Uterus (tissue), 4 donors: ENCODE results near the gene HMCN1. TPM values are rescaled to one million over a fixed set of nuclear protein-coding genes. Genes with fewer than 3 reads are reported as not detected.

ENCODE experiments used
- DNase-seq, 2 donors: peaks; one replicate each; pipeline ENCODE4 v3.0.0-alpha.2; 2019 to 2020
- H3K27ac ChIP-seq, 2 donors: fragments of 200-600 bp; sonication (generic); 1 replicate in 1 of 2; 2 replicates in 1 of 2; pipeline ENCODE4 v1.5.1; 2016 to 2018
- H3K27me3 ChIP-seq, 2 donors: fragments of 200-600 bp; sonication (generic); one replicate each; pipeline ENCODE4 v1.5.1; 2018 to 2019; ENCODE audit warnings: control low read depth in 1 of 2
- H3K36me3 ChIP-seq, 2 donors: fragments of 200-600 bp; sonication (generic); one replicate each; pipeline ENCODE4 v1.5.1; 2019; ENCODE audit warnings: control low read depth in 1 of 2
- H3K4me1 ChIP-seq, 2 donors: fragments of 200-600 bp; sonication (generic); one replicate each; pipeline ENCODE4 v1.5.1; 2018 to 2019; ENCODE audit warnings: control low read depth in 1 of 2
- H3K4me3 ChIP-seq, 2 donors: fragments of 200-600 bp; sonication (generic); 1 replicate in 1 of 2; 2 replicates in 1 of 2; pipeline ENCODE4 v1.5.1; 2018 to 2019; ENCODE audit warnings: mild to moderate bottlenecking in 1 of 2
- H3K9me3 ChIP-seq, 2 donors: fragments of 200-600 bp; sonication (generic); one replicate each; pipeline ENCODE4 v1.5.1; 2019; ENCODE audit warnings: control low read depth in 1 of 2
- POLR2A ChIP-seq, 2 donors: fragments of 450-650 bp; IDR thresholded peaks; one replicate each; pipeline ENCODE4 v1.6.1; 2016; ENCODE audit warnings: antibody characterized with exemption in 2 of 2, mild to moderate bottlenecking in 1 of 2, moderate library complexity in 1 of 2
- intact Hi-C: fragments of 100-400 bp; cut with DNase I; formaldehyde crosslinking; loops from one replicate; pipeline ENCODE4 v1.15.1; 2023; ENCODE audit warnings: low total_unique reads
- total RNA-seq, 4 donors: library from RNA; depleted of rRNA in 3 of 4; stranded (reverse); fragments of >200 nt in 3 of 4; gene quantifications; one replicate each; pipeline versions ENCODE4 v1.1.0 to v1.2.4, GENCODE V29; 2014 to 2023
- TF ChIP-seq, protein P1 (sequence below), 4 experiments: fragments of 200-600 bp in 2 of 4; fragments of 450-650 bp in 2 of 4; sonication (generic) in 2 of 4; IDR thresholded peaks; one replicate each; pipeline ENCODE4 v1.5.1; 2016 to 2019; ENCODE audit warnings: antibody characterized with exemption in 4 of 4, mild to moderate bottlenecking in 2 of 4, moderate library complexity in 1 of 4
- donor health status: DM: yes; HTN: yes; CAD: no.

HMCN1 gene
- total RNA-seq, 4 donors from 2014 or later: 0.59 to 92.9 (median 5.1) TPM

DNA sequence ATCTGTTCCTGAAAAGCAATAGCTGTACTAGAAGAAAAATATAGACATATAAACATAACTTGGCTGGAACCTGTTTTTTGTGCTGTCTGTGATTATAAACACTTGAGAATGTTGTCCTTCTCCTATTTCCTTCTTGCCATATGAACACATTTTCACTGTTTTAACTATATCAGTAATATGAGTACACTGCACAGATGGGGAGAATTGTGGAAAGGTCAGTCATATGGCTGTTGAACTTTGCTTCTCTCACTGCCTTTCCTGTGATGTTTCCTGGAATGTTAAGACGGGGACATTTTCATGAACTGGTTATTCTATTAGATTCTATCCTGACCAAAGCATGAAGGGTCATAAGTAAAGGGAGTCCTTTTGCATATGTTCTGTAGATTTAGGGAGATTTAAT lies 24.9 kb downstream of the HMCN1 start:
- TF ChIP-seq, protein P1, sequence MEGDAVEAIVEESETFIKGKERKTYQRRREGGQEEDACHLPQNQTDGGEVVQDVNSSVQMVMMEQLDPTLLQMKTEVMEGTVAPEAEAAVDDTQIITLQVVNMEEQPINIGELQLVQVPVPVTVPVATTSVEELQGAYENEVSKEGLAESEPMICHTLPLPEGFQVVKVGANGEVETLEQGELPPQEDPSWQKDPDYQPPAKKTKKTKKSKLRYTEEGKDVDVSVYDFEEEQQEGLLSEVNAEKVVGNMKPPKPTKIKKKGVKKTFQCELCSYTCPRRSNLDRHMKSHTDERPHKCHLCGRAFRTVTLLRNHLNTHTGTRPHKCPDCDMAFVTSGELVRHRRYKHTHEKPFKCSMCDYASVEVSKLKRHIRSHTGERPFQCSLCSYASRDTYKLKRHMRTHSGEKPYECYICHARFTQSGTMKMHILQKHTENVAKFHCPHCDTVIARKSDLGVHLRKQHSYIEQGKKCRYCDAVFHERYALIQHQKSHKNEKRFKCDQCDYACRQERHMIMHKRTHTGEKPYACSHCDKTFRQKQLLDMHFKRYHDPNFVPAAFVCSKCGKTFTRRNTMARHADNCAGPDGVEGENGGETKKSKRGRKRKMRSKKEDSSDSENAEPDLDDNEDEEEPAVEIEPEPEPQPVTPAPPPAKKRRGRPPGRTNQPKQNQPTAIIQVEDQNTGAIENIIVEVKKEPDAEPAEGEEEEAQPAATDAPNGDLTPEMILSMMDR (IDR thresholded peaks at IDR 0.05): no peak
- TF ChIP-seq POLR2A (IDR thresholded peaks at IDR 0.05): no peak
- intact Hi-C loops: no loop called here
- H3K36me3 ChIP-seq: no peaks in the 10 kb centered on the region

DNA sequence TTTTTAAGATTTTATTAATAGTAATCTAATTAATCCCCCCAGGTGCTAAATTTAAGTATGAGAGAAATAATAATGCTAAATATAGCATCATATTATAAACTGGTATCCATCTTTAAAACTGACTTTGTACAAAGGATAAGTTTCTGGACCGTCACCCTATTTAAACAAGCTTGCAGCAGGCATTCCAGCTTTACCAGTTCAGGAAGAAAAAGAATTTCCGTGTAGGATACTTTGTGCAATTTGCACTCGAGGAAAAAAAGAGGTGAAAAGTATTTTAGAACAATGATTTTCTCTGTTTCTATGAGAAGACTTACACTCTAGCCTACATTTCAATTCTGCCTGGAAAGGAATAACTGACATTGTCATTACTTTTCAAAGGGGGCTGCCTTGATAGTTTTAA lies 27.6 kb downstream of the HMCN1 start:
- no peaks in the 10 kb centered on the region for H3K4me1 ChIP-seq

More for the DNA sequence above, 24.9 kb downstream of the HMCN1 start:
- no peak overlapping the region for H3K4me3 ChIP-seq
- no peaks in the 10 kb centered on the region for H3K27me3 ChIP-seq
- H3K9me3 ChIP-seq: no peaks in the 10 kb centered on the region
- H3K4me1 ChIP-seq: no peaks in the 10 kb centered on the region
- H3K27ac ChIP-seq: no peak overlapping the region
- no peak for DNase-seq

GRCh38 chr1:185767508-185768120 lies 33.4 kb downstream of the HMCN1 start:
- H3K9me3 ChIP-seq: no peaks in the 10 kb centered on the region
- no peaks in the 10 kb centered on the region for H3K36me3 ChIP-seq
- H3K4me3 ChIP-seq: no peak overlapping the region
- DNase-seq: no peak
- H3K27ac ChIP-seq: no peak overlapping the region
- intact Hi-C loops: no loop called here
- no peak for TF ChIP-seq POLR2A (IDR thresholded peaks at IDR 0.05)
- TF ChIP-seq, protein P1 (IDR thresholded peaks at IDR 0.05): no peak
- H3K27me3 ChIP-seq: no peaks in the 10 kb centered on the region
- H3K4me1 ChIP-seq: no peaks in the 10 kb centered on the region

More for the DNA sequence above, 27.6 kb downstream of the HMCN1 start:
- Histone ChIP-seq H3K9me3 (no peaks in the 10 kb centered on the region), H3K36me3 (no peaks in the 10 kb centered on the region), H3K27me3 (no peaks in the 10 kb centered on the region), H3K4me3 (no peak overlapping the region), H3K27ac (no peak overlapping the region)
- TF ChIP-seq, protein P1 (IDR thresholded peaks at IDR 0.05): no peak
- no peak for TF ChIP-seq POLR2A (IDR thresholded peaks at IDR 0.05)
- intact Hi-C loops: no loop called here
- DNase-seq: no peak

DNA sequence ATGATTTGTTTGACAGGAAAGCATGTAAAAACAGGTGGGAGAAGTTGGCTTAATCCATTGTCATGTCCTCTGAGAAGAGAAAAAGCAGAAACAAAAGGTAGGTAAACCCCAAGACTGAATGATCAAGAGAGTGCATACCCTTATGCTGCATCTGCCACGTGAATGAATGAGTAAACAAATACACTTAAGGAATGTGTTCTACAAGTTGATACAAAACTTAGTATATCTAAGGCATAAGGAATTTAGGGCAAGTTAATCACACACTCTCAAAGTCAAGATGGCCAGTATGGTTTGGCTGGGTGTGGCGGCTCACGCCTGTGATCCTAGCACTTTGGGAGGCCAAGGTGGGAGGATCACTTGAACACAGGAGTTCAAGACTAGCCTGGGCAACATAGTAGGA lies 34.2 kb downstream of the HMCN1 start:
- Histone ChIP-seq H3K9me3 (no peaks in the 10 kb centered on the region), H3K27ac (no peak overlapping the region), H3K36me3 (no peaks in the 10 kb centered on the region), H3K27me3 (no peaks in the 10 kb centered on the region), H3K4me1 (no peaks in the 10 kb centered on the region), H3K4me3 (no peak overlapping the region)
- TF ChIP-seq POLR2A (IDR thresholded peaks at IDR 0.05): no peak
- TF ChIP-seq, protein P1 (IDR thresholded peaks at IDR 0.05): no peak
- intact Hi-C loops: no loop called here
- no peak for DNase-seq

DNA sequence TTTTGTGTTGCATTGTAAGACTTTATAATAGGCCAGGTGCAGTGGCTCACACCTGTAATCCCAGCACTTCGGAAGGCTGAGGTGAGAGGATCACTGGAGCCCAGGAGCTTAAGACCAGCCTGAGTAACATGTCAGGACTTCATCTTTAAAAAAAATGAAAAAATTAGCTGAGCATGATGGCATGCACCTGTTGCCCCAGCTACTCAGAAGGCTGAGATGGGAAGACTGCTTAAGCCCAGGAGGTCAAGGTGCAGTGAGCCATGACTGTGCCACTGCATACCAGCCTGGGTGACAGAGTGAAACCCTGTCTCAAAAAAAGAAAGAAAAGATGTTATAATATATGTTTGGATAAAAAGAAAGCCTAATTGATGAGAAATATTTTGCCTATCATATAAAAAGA lies 34.9 kb downstream of the HMCN1 start:
- Histone ChIP-seq H3K9me3 (no peaks in the 10 kb centered on the region), H3K27ac (no peak overlapping the region), H3K36me3 (no peaks in the 10 kb centered on the region), H3K27me3 (no peaks in the 10 kb centered on the region), H3K4me1 (no peaks in the 10 kb centered on the region), H3K4me3 (no peak overlapping the region)
- intact Hi-C loops: no loop called here
- no peak for DNase-seq
- no peak for TF ChIP-seq POLR2A (IDR thresholded peaks at IDR 0.05)
- TF ChIP-seq, protein P1 (IDR thresholded peaks at IDR 0.05): no peak
